GM12891 (cell line): Measurements from ENCODE around the gene TRIM39.

Source experiments
- PAX5 ChIP-seq: IDR thresholded peaks from 2 replicates; pipeline ENCODE4 v1.6.1; 2011; ENCODE audit warnings: low read length, moderate library complexity, mild to moderate bottlenecking; ENCODE audit not compliant: insufficient read depth, severe bottlenecking
- POLR2A ChIP-seq: IDR thresholded peaks from 2 replicates; pipeline ENCODE4 v1.6.1; 2011; ENCODE audit warnings: low read depth, low read length, control low read depth
- POLR2AphosphoS5 ChIP-seq: IDR thresholded peaks from 2 replicates; pipeline ENCODE4 v1.6.1; 2011; ENCODE audit warnings: low read depth, low read length, control low read depth
- POU2F2 ChIP-seq: IDR thresholded peaks from 2 replicates; pipeline ENCODE4 v1.6.1; 2011; ENCODE audit warnings: low read depth, mild to moderate bottlenecking, control low read depth, low read length, moderate library complexity
- SPI1 ChIP-seq: IDR thresholded peaks from 2 replicates; pipeline ENCODE4 v1.6.1; 2011; ENCODE audit warnings: low read depth, low read length, control low read depth
- TAF1 ChIP-seq: IDR thresholded peaks from 2 replicates; pipeline ENCODE4 v1.6.1; 2011; ENCODE audit warnings: low read depth, low read length, control low read depth

- TF ChIP-seq POLR2A (no peak), TAF1 (no peak), POLR2AphosphoS5 (no peak), POU2F2 (no peak), SPI1 (no peak), PAX5 (no peak)
Observed at GRCh38 chr6:30345852-30346251, 19.1 kb downstream of the TRIM39 start.
